Amniotic stem cell (primary cell): Measurements from ENCODE around the gene TLCD4.
"Not testable (repeated sequence)": the region's sequence is repeated elsewhere in the genome, so short reads cannot be mapped to it uniquely, and the experiment has no call there.

ENCODE experiments used
- DNase-seq: peaks from one replicate; lab custom pipeline; 2025; lab: John Stamatoyannopoulos, UW

The TLCD4 gene

DNA sequence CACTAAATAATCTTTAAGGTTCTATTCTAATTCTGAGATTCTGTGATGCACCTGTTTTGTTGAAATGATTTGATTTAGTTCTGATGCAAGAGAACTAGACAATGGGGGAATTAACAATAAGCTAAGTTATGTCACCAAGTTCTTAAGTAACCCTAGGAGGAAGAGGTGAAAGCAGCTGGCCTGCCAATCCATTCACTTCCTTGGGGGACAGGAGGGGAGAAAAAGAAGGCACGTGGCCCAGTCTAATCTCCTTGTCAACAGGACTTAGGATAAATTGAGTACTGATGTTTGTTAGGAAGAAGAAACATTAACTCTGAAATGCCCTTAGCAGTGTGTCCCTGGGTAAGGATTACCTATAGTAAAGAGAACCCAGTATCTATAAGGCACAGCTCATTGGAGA lies 36.9 kb downstream of the TLCD4 start:
- no peak for DNase-seq

- DNase-seq, result not testable (repeated sequence)
Observed at GRCh38 chr1:95165569-95165968, 48.4 kb downstream of the TLCD4 start.
